K562 (cell line): ENCODE results near the gene KRT4. TPM values are rescaled to one million over a fixed set of nuclear protein-coding genes. Genes with fewer than 3 reads are reported as not detected.

Experiments used
- ATAC-seq: fragments of 200-7000 bp; cut with Tn5 transposase; 3 replicates; pipeline ENCODE4 v1.9.1; 2020; ENCODE audit warnings: moderate library complexity
- BruUV-seq: library from RNA; stranded (reverse); fragments of 400-500 nt; replicated peaks from 2 replicates; lab custom pipeline; 2021; lab: Mats Ljungman, UMichigan
- CTCF ChIA-PET: fragments of 300-600 bp; formaldehyde crosslinking; extraction: SDS; loops from one replicate; lab custom pipeline; 2021; ENCODE audit warnings: low intra/inter-chr PET ratio; lab: Yijun Ruan, JAX
- POLR2A ChIA-PET: fragments of 300-600, 350-650 bp; sonication (Branson Sonifier 250); formaldehyde crosslinking; extraction: SDS; loops from one replicate; lab custom pipeline; 2021; ENCODE audit warnings: antibody characterized with exemption, inconsistent platforms; lab: Yijun Ruan, JAX
- DNase-seq, 4 experiments: peaks; one replicate each; pipeline versions ENCODE4 v3.0.0 to v3.0.0-alpha.2; 2011 to 2018; ENCODE audit warnings: low spot score in 3 of 4, mixed read lengths in 3 of 4; ENCODE audit errors: extremely low read depth in 1 of 4
- FAIRE-seq: peaks from 2 replicates; lab custom pipeline; 2011; peaks lifted over from hg19 to GRCh38; lab: Jason Lieb, UNC
- H2AFZ ChIP-seq: 2 replicates; pipeline ENCODE4 v1.6.0; 2011; ENCODE audit warnings: low read depth, low read length, control low read depth, inconsistent platforms
- H3K27ac ChIP-seq: fragments of 200-600 bp; 3 replicates; pipeline ENCODE4 v1.8.0; 2011; ENCODE audit warnings: low read depth, mild to moderate bottlenecking, control low read depth, inconsistent platforms, low read length, moderate library complexity, mixed read lengths; ENCODE audit errors: extremely low read depth
- H3K27me3 ChIP-seq, 2 experiments: fragments of 300-600 bp in 1 of 2; 2 replicates in 1 of 2; 3 replicates in 1 of 2; pipeline versions ENCODE4 v1.6.0 to v1.8.0; 2011; ENCODE audit warnings: inconsistent platforms in 2 of 2, low read length in 2 of 2, mild to moderate bottlenecking in 1 of 2, mixed read lengths in 1 of 2, moderate library complexity in 1 of 2; ENCODE audit not compliant: control insufficient read depth in 2 of 2, insufficient read depth in 2 of 2
- H3K36me3 ChIP-seq: fragments of 300-600 bp; 3 replicates; pipeline ENCODE4 v1.8.0; 2011; ENCODE audit warnings: mild to moderate bottlenecking, low read length, inconsistent platforms; ENCODE audit not compliant: control insufficient read depth, insufficient read depth
- H3K4me1 ChIP-seq, 2 experiments: fragments of 200-600 bp in 1 of 2; replicated peaks in 1 of 2; 2 replicates in 1 of 2; 3 replicates in 1 of 2; pipeline versions ENCODE4 v1.5.1 to v1.8.0; 2011; ENCODE audit warnings: inconsistent platforms in 2 of 2, low read length in 2 of 2, mild to moderate bottlenecking in 1 of 2, mixed read lengths in 1 of 2, moderate library complexity in 1 of 2; ENCODE audit not compliant: control insufficient read depth in 2 of 2, insufficient read depth in 2 of 2
- H3K4me2 ChIP-seq: 2 replicates; pipeline ENCODE4 v1.6.1; 2011; ENCODE audit warnings: low read length, control low read depth, inconsistent platforms, mixed read lengths; ENCODE audit not compliant: insufficient read depth
- H3K4me3 ChIP-seq: fragments of 200-600 bp; sonication (generic), shearing (Covaris generic); 2 replicates; pipeline ENCODE4 v1.5.1; 2016; ENCODE audit warnings: control low read depth, inconsistent platforms
- H3K79me2 ChIP-seq: fragments of 200-600 bp; 3 replicates; pipeline ENCODE4 v1.8.0; 2011; ENCODE audit warnings: low read length, inconsistent platforms; ENCODE audit not compliant: control insufficient read depth, insufficient read depth
- H3K9ac ChIP-seq, 2 experiments: 2 replicates each; pipeline versions ENCODE4 v1.6.0 to v1.6.1; 2011; ENCODE audit warnings: low read depth in 2 of 2, low read length in 2 of 2, control low read depth in 1 of 2, inconsistent platforms in 1 of 2, mild to moderate bottlenecking in 1 of 2, mixed read lengths in 1 of 2; ENCODE audit not compliant: insufficient read depth in 1 of 2
- H3K9me1 ChIP-seq: one replicate; pipeline ENCODE4 v1.6.0; 2011; ENCODE audit warnings: inconsistent platforms, mild to moderate bottlenecking, low read length, moderate library complexity; ENCODE audit not compliant: control insufficient read depth, insufficient read depth
- H3K9me3 ChIP-seq: replicated peaks from 2 replicates; pipeline ENCODE4 v1.5.1; 2011; ENCODE audit warnings: low read depth, low read length, inconsistent platforms; ENCODE audit not compliant: control insufficient read depth, insufficient read depth
- H4K20me1 ChIP-seq: replicated peaks from 2 replicates; pipeline ENCODE4 v1.6.1; 2011; ENCODE audit warnings: low read length, inconsistent platforms, mixed read lengths; ENCODE audit not compliant: control insufficient read depth, insufficient read depth
- FOXK2 ChIP-seq, 2 experiments: fragments of 450-650 bp; IDR thresholded peaks in 1 of 2; conservative IDR thresholded peaks in 1 of 2; 2 replicates each; pipeline ENCODE4 v1.6.1; 2016; ENCODE audit warnings: low read depth in 2 of 2, mild to moderate bottlenecking in 1 of 2
- FOXM1 ChIP-seq, 2 experiments: fragments of 450-650 bp in 1 of 2; sonication (generic) in 1 of 2; formaldehyde crosslinking in 1 of 2; IDR thresholded peaks; 2 replicates each; pipeline versions ENCODE4 v1.6.1 to v1.9.0; 2017 to 2022; ENCODE audit warnings: low read depth in 2 of 2, mild to moderate bottlenecking in 2 of 2, missing genetic modification reagents in 1 of 2, moderate library complexity in 1 of 2
- L3MBTL2 ChIP-seq: fragments of 450-650 bp; IDR thresholded peaks from 2 replicates; pipeline ENCODE4 v1.6.1; 2016; ENCODE audit warnings: mild to moderate bottlenecking, moderate library complexity
- MED1 ChIP-seq: sonication (generic); formaldehyde crosslinking; IDR thresholded peaks from 2 replicates; pipeline ENCODE4 v1.8.1; 2023; ENCODE audit warnings: missing genetic modification reagents, borderline replicate concordance
- NR2C2 ChIP-seq, 2 experiments: fragments of 200-800 bp in 1 of 2; sonication (Bioruptor generic) in 1 of 2; sonication (generic) in 1 of 2; formaldehyde crosslinking in 1 of 2; IDR thresholded peaks; 2 replicates each; pipeline versions ENCODE4 v1.6.1 to v1.8.0; 2016 to 2022; ENCODE audit warnings: mild to moderate bottlenecking in 1 of 2, missing compliant biosample characterization in 1 of 2, missing genetic modification characterization in 1 of 2, missing genetic modification reagents in 1 of 2
- ZC3H4 ChIP-seq: sonication (generic); formaldehyde crosslinking; IDR thresholded peaks from 2 replicates; pipeline ENCODE4 v1.9.0; 2021; ENCODE audit warnings: missing genetic modification reagents, borderline replicate concordance
- ZFP36 ChIP-seq: fragments of 150-350 bp; IDR thresholded peaks from 2 replicates; pipeline ENCODE4 v1.6.1; 2018; ENCODE audit warnings: low read length, low read depth; ENCODE audit not compliant: partially characterized antibody
- WGBS: fragments of 100-300 bp; shearing (Covaris generic); methylation state at CpG from one replicate; pipeline ENCODE4 v1.1.6; 2016; ENCODE audit warnings: low coverage, mixed read lengths; ENCODE audit not compliant: insufficient coverage; ENCODE audit errors: missing lambda C conversion rate; 5-methylcytosine and 5-hydroxymethylcytosine counted together
- in situ Hi-C: fragments of 300-500 bp; cut with MboI; formaldehyde crosslinking; loops from 4 replicates; pipeline ENCODE4 v1.15.0; 2018; ENCODE audit warnings: inconsistent platforms, mixed read lengths
- intact Hi-C: fragments of 100-400 bp; cut with micrococcal nuclease; formaldehyde crosslinking; loops from 2 replicates; pipeline ENCODE4 v1.14.2; 2022
- polyA plus RNA-seq, 8 experiments: library from polyadenylated mRNA; depleted of rRNA in 4 of 8; stranded (reverse) in 5 of 8; unstranded in 3 of 8; fragments of >200 nt; fragmentation: Nextera tagmentation in 2 of 8; fragmentation: Illumina TruSeq in 1 of 8; extraction: Ambion mirVana in 2 of 8; extraction: Trizol in 1 of 8; gene quantifications; 2 replicates each; pipeline versions ENCODE4 v1.2.1 to v1.2.3, GENCODE V29; 2011 to 2014; ENCODE audit warnings: inconsistent platforms in 1 of 8, missing spikeins in 1 of 8
- total RNA-seq, 7 experiments: library from RNA; depleted of rRNA in 6 of 7; stranded (reverse); fragments of >200 nt in 6 of 7; fragmentation: Illumina TruSeq in 2 of 7; extraction: Trizol in 2 of 7; gene quantifications; 2 replicates each; pipeline versions ENCODE4 v1.2.1 to v1.2.3, GENCODE V29; 2011 to 2021; ENCODE audit warnings: low replicate concordance in 1 of 7

The KRT4 gene
- total and polyA plus RNA-seq, 9 of the 15 experiments (the other 6 are each of a cell fraction or from before 2014, with no cell fraction given) = not detected

GRCh38 chr12:52846356-52846970, 32.5 kb upstream of the KRT4 start:
- no peak overlapping the region for H2AFZ ChIP-seq
- no peak overlapping the region for H3K4me2 ChIP-seq
- TF ChIP-seq FOXM1 (IDR thresholded peaks at IDR 0.05; ENCODE audit: low read depth) = no peak
- no peak for TF ChIP-seq FOXM1 (CRISPR knock-in tag; IDR thresholded peaks at IDR 0.05; ENCODE audit: low read depth)
- TF ChIP-seq L3MBTL2 = no peak
- TF ChIP-seq FOXK2 (conservative IDR thresholded peaks at IDR 0.05 in 1 of 2, IDR thresholded peaks at IDR 0.05 in 1 of 2; ENCODE audit: low read depth in 2 of 2) = no peak
- peak; percentile 46 for TF ChIP-seq ZFP36
- TF ChIP-seq MED1 (CRISPR knock-in tag) = no peak
- no peak for TF ChIP-seq ZC3H4 (CRISPR knock-in tag)
- TF ChIP-seq NR2C2 (CRISPR knock-in tag; IDR thresholded peaks at IDR 0.05) = no peak
- TF ChIP-seq NR2C2 (tag; IDR thresholded peaks at IDR 0.05) = no peak
- CTCF ChIA-PET = no interaction called here
- intact Hi-C loops (no loop called here), in situ Hi-C loops (no loop called here)
- no TSS peak for BruUV-seq
- POLR2A ChIA-PET = interaction anchor here (0.6 kb wide), 1 partner anchor 14 kb away, joined by 5 read pairs; no protein-coding TSS in a partner anchor
- peaks cover 6% of the 10 kb centered on the region; the same call in 1 of the 2 replicates for H4K20me1 ChIP-seq
- no peak overlapping the region for H3K9ac ChIP-seq
- peaks cover 20 to 65% of the 10 kb centered on the region in 2 experiments; a peak in 4 of 5 replicates for H3K27me3 ChIP-seq
- no peak for FAIRE-seq
- H3K4me1 ChIP-seq = no peaks in the 10 kb centered on the region
- H3K36me3 ChIP-seq = no peaks in the 10 kb centered on the region
- H3K9me3 ChIP-seq = no peaks in the 10 kb centered on the region
- no peak for ATAC-seq
- H3K79me2 ChIP-seq = no peaks in the 10 kb centered on the region
- no peak for DNase-seq
- H3K4me3 ChIP-seq = no peak overlapping the region
- WGBS = 1% methylated on average over 8 of the region's 8 CpGs
- no peaks in the 10 kb centered on the region for H3K9me1 ChIP-seq
- H3K27ac ChIP-seq = no peak overlapping the region
